DMS153 treated with DMSO at 0.1 percent for 48 hours (cell line): ENCODE results near the gene PCDHGC3.

Experiments
- DNase-seq: peaks from one replicate; lab custom pipeline; 2025; ENCODE audit not compliant: unreplicated experiment; lab: John Stamatoyannopoulos, UW

Gene PCDHGC3

GRCh38 chr5:141519605-141520565, 44.1 kb downstream of the PCDHGC3 start:
- DNase-seq: no peak

- DNase-seq: no peak
These were observed 45.5 kb downstream of the PCDHGC3 start for GRCh38 chr5:141521244-141521781.

- no peak for DNase-seq
These were observed 46.5 kb downstream of the PCDHGC3 start for GRCh38 chr5:141522301-141522700.

- DNase-seq: no peak
These were observed 48.2 kb downstream of the PCDHGC3 start for GRCh38 chr5:141523991-141524390.

- DNase-seq: peak; percentile 42
These were observed 49.1 kb downstream of the PCDHGC3 start for GRCh38 chr5:141524604-141525597.

GRCh38 chr5:141525653-141526052, 49.9 kb downstream of the PCDHGC3 start:
- DNase-seq: no peak

- DNase-seq: no peak
These were observed 51.7 kb downstream of the PCDHGC3 start for GRCh38 chr5:141527426-141527825.
